HepG2 (cell line): ENCODE data around the gene PPFIA3. TPM values are rescaled to one million over a fixed set of nuclear protein-coding genes. Genes with fewer than 3 reads are reported as not detected.

Experiments
- ARID4A ChIP-seq: sonication (generic); formaldehyde crosslinking; IDR thresholded peaks from 2 replicates; pipeline ENCODE4 v1.5.0; 2020; ENCODE audit warnings: mild to moderate bottlenecking, missing genetic modification reagents, borderline replicate concordance
- ARID5B ChIP-seq: IDR thresholded peaks from 2 replicates; pipeline ENCODE4 v1.4.0; 2020; ENCODE audit warnings: mild to moderate bottlenecking, missing genetic modification reagents
- FOXA3 ChIP-seq: IDR thresholded peaks from 2 replicates; pipeline ENCODE4 v1.6.1; 2016; ENCODE audit warnings: missing genetic modification reagents, missing compliant biosample characterization
- MIXL1 ChIP-seq: IDR thresholded peaks from 2 replicates; pipeline ENCODE4 v1.6.1; 2016
- NR2F6 ChIP-seq, 2 experiments: IDR thresholded peaks; 2 replicates each; pipeline ENCODE4 v1.6.1; 2016; ENCODE audit warnings: antibody characterized with exemption in 1 of 2, mild to moderate bottlenecking in 1 of 2
- PRDM10 ChIP-seq: sonication (generic); formaldehyde crosslinking; IDR thresholded peaks from 2 replicates; pipeline ENCODE4 v1.4.0; 2020; ENCODE audit warnings: low read depth, missing genetic modification reagents
- TFDP2 ChIP-seq: sonication (generic); formaldehyde crosslinking; IDR thresholded peaks from 2 replicates; pipeline ENCODE4 v1.4.0; 2020; ENCODE audit warnings: missing genetic modification reagents
- ZBED4 ChIP-seq: sonication (generic); formaldehyde crosslinking; IDR thresholded peaks from 2 replicates; pipeline ENCODE4 v1.4.0; 2020; ENCODE audit warnings: missing genetic modification reagents, borderline replicate concordance
- ZGPAT ChIP-seq: IDR thresholded peaks from 2 replicates; pipeline ENCODE4 v1.6.1; 2016; ENCODE audit warnings: mild to moderate bottlenecking
- polyA plus RNA-seq, 8 experiments: library from polyadenylated mRNA; depleted of rRNA in 3 of 8; stranded (reverse) in 7 of 8; unstranded in 1 of 8; fragments of >200 nt; fragmentation: Illumina TruSeq in 4 of 8; extraction: Trizol in 4 of 8; gene quantifications; 2 replicates each; pipeline versions ENCODE4 v1.2.1 to v1.2.3, GENCODE V29; 2011 to 2016; ENCODE audit warnings: low read depth in 4 of 8, missing spikeins in 1 of 8, mixed read lengths in 1 of 8; ENCODE audit not compliant: insufficient read depth in 1 of 8
- total RNA-seq, 5 experiments: library from RNA; depleted of rRNA; stranded (reverse); fragments of >200 nt; fragmentation: Illumina TruSeq; extraction: Trizol; gene quantifications; 2 replicates each; pipeline ENCODE4 v1.2.3, GENCODE V29; 2016; ENCODE audit warnings: low read depth in 1 of 5

The PPFIA3 gene
- total and polyA plus RNA-seq, 2 of the 13 experiments (the other 11 are each of a cell fraction or from before 2014, with no cell fraction given): 6.7 to 8.6 TPM

- TF ChIP-seq ARID4A (CRISPR knock-in tag) (peak; percentile 18; the same call in 1 of the 2 replicates), ARID5B (CRISPR knock-in tag) (peak; percentile 71), PRDM10 (CRISPR knock-in tag) (no peak), ZGPAT (CRISPR knock-in tag) (0 out of 2 replicates have a peak, but pooled peaks have one; percentile 34), FOXA3 (CRISPR knock-in tag) (peak; percentile 86), NR2F6 (IDR thresholded peaks at IDR 0.05) (no peak), NR2F6 (CRISPR knock-in tag; IDR thresholded peaks at IDR 0.05) (0 out of 2 replicates have a peak, but pooled peaks have one; percentile 20), MIXL1 (CRISPR knock-in tag) (peak; percentile 44; the same call in 1 of the 2 replicates), TFDP2 (CRISPR knock-in tag) (0 out of 2 replicates have a peak, but pooled peaks have one; percentile 38), ZBED4 (CRISPR knock-in tag) (no peak)
These were observed 66.8 kb downstream of the PPFIA3 start (continued) for GRCh38 chr19:49186108-49186507.
